Daoy (cell line): ENCODE results near the gene BHLHA15. TPM values are rescaled to one million over a fixed set of nuclear protein-coding genes. Genes with fewer than 3 reads are reported as not detected.
A peak's percentile ranks its signal among the peaks of the same experiment; 100 is the strongest.

ENCODE experiments used
- DNase-seq: peaks from one replicate; pipeline ENCODE4 v3.0.0-alpha.2; 2015; ENCODE audit warnings: low read depth
- total RNA-seq: library from RNA; depleted of rRNA; stranded (reverse); fragments of >200 nt; shearing (Covaris generic); gene quantifications from 2 replicates; pipeline ENCODE4 v1.2.3, GENCODE V29; 2014; rRNA removed

Gene BHLHA15
- total RNA-seq, 1 experiment from 2014 or later, result not detected

- DNase-seq, result no peak
Observed at GRCh38 chr7:98242934-98243333, 31.7 kb downstream of the BHLHA15 start.

DNA sequence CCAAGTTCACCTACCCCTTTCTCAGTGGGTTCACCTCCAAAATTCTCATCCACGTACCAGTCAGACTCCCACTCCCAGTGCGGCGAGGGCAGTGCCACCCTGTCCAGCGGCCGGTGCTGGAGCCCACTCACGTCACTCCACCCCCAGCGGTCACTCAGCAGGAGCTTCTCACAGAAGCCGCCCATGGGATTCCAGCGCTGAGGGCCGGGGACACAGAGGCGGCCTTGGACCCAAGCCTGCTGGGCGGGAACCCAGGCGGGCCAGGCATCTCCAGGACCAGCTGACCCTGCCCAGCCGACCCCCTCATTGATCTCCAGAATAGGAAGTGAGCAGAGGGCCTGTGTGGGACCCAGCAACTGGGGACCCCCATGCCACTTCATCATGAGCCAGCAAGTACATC, 33.6 kb downstream of the BHLHA15 start:
- DNase-seq, result no peak

DNA sequence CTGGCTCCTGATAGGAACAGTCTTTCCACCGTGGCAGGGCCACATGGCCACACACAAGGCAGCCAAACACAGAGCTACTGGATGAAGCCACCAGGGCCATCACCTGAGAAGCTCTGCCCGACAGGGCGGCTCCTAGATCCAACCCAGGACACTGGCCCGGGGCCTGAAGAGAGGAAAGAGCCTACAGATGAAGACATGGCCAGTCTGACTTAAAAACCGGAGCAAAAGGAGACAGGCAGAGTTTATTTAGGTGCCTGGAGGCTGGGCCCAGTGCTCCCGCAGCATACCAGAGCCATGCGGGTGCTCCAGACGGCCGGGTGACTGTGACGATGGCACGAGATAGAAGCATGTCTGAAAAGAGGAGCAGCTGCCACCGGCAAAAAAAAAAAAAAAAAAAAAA, 36.9 kb downstream of the BHLHA15 start:
- DNase-seq, result no peak

DNA sequence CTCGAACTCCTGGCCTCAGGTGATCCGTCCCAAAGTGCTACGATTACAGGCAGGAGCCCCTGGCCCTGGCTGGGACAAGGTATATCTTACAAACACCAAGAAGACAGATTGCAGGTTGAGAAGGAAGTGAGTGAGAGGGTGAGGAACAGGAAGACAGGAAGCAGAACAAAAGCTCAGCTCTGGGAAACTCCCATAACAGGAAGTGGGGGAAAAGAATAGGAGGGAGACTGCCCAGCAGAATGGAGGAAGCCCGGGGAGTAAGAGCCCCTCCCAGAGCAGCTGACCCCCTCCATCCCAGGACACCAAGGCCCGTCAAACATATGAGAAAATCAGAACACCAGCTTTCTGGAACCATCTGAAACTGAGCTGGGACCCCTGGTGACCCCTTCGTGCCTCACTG, 37.9 kb downstream of the BHLHA15 start:
- no peak for DNase-seq

- no peak for DNase-seq
Observed at GRCh38 chr7:98250789-98251188, 39.5 kb downstream of the BHLHA15 start.

DNA sequence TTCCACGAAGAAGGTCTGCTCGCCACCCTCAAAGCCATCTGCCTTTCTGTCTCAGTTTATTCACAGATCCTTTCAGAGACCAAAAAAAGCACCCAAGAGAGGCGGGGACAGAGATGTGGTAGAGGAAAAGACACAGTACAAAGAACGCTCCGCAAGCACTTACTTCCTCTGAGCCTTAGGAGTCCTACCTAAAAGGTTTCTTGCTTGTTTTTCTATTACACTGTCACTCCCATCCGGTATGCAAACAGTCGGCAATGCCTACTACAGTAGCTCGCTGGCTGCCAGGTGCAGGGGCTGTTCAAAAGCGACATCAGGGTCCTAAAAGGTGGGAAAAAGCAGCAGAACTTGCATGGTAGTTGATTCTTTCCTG, 40.0 kb downstream of the BHLHA15 start:
- DNase-seq, result no peak

GRCh38 chr7:98251601-98252424, 40.6 kb downstream of the BHLHA15 start, which contains the start of gene TECPR1:
TSS of gene TECPR1 (minus strand) at chr7:98252232. CDS start at chr7:98246146, 6,086 bp downstream.
- DNase-seq, result peak; percentile 95

GRCh38 chr7:98252425-98253054, 41.3 kb downstream of the BHLHA15 start:
- DNase-seq, result no peak

DNA sequence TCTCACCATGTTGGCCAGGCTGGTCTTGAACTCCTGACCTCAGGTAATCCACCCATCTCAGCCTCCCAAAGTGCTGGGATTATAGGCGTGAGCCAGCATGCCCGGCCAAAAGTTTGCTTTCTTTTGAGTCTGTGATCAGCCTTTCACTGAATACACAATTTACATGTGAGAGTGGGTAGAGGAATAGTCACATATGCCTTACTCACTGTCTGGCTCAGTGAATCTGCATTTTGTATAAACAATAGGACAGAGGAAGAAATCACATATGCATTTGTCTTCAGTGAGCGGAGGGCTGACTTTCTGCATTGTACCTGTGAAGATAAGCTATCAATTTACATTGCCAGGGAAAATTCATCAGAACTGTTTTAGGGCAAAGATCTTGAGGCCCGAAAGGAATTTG, 43.3 kb downstream of the BHLHA15 start:
- DNase-seq, result no peak

- DNase-seq, result no peak
Observed at GRCh38 chr7:98254951-98255610, 43.8 kb downstream of the BHLHA15 start.

GRCh38 chr7:98256431-98256830, 45.2 kb downstream of the BHLHA15 start:
- no peak for DNase-seq

DNA sequence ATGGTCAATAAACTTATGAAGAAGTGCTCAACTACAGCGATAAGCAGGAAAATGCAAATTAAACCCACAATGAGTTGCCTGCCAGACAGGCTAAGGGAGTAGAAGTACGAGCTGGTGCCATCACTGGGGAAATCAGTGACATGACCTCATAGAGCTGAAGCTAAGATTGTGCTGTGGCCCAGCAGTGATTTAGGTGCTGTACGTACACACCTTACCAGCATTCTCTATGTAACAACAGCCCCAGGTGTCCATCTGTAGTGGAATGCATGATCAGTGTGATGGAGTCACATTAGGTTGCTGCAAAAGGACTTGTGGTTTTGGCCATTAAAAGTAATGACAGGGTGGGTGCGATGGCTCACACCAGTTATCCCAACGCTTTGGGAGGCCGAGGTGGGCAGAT, 46.5 kb downstream of the BHLHA15 start:
- DNase-seq, result no peak

Other genes starting within 250 kb of the BHLHA15 start
- not detected in 2 replicates for gene OCM2, start 221.2 kb upstream of the BHLHA15 start, total RNA-seq
- 4.4 and 6.2 TPM in 2 replicates for gene LMTK2, start 104.6 kb upstream of the BHLHA15 start, total RNA-seq
- 5.2 and 33.1 TPM in 2 replicates for gene TECPR1, start 40.8 kb downstream of the BHLHA15 start, total RNA-seq
- gene BRI3, start 70.2 kb downstream of the BHLHA15 start, total RNA-seq, result 9.6 and 14.4 TPM in 2 replicates
- 11.1 and 14.3 TPM in 2 replicates for gene BAIAP2L1, start 189.7 kb downstream of the BHLHA15 start, total RNA-seq